ENCODE data around the gene LRRN2.

Gene LRRN2

DNA sequence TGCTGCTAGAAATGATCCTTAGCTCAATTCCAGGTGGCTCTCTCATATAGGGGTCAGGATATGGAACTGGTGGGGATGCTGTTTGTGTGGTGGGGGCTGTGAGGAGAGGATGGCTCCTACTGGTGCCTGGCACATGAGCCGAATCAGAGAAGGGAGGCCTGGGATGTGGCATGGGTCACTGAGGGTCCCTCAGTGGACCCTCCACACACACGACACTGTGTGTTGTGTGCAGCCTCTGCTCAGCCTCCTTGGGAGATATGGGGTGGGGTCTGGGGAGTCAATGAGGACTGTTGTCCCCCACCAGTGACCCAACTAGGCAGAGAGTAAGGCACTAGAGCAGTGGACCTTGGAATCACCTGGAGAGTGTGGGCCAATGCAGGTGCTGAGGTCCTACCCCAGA is 3.2 kb upstream of the LRRN2 start:
- no peak for DNase-seq

DNA sequence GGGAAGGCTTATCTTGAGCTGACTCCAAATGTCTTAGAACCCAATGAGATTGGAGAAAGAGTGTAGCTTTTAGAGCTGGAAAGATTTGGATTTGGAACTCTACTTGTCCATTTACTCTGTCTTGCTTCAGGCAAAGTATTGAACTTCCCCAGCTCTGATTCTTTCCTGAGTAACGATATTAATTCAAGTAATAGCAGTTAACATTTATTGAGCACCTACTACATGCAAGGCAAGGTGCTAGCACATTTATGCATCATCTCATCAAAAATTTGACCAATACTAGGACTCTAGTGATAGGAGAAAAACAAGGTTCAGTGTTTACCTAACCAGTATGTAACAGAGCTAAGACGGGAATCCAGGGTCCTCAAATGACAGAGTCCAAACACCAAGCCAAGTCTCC is 2.5 kb upstream of the LRRN2 start:
- no peak for DNase-seq

DNA sequence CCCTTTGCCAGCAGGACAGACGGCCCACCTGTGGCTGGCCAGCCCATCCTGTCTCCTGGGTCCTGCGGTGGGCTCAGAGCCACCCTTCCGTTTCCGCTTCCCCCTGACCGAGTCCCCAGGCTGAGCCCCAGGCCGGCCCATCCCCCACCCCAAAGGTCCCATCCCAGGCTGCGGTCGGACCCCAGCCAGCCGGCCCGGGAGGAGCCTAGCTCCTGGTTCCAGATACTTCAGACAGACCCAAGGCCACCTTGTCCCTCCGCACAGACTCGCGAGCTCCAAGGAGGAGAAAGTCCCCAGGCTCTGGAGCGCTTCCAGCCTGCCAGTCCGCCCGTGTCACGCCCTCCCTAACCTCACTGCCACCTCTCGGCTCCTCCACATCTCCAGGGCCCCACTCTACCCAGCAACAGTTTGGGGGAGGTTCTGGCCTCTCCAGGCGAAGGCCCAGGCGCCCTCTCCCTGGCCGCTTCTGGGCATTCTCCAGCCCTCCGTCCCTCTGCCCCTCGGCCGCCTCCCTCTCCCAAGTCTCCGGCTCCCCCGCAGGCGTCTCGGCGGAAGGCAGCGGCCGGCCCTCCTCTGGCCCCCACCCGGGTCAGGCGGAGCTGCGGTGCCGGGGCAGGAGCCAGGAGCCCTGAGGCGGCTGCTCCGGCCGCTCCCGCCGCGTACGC is 835 bp downstream of the LRRN2 start:
- no peak for DNase-seq

DNA sequence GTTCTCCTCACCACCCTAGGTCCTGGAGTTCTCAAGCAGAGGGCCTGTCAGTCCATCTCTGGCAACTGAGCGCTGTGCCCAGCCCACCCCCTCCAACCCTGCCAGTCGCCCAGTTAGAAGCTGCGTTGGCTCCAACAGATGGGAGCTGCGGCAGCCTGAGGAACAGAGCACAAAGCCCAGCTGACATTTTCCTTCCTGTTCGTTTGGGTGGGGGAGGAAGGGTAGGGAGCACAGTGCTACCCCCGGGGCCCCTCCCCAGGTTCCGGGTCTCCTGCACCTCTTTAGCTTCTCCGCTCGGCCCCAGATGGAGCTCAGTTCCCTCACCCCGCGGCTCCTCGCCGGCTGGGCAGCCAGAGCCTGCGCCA is 1.4 kb downstream of the LRRN2 start:
- DNase-seq: no peak

DNA sequence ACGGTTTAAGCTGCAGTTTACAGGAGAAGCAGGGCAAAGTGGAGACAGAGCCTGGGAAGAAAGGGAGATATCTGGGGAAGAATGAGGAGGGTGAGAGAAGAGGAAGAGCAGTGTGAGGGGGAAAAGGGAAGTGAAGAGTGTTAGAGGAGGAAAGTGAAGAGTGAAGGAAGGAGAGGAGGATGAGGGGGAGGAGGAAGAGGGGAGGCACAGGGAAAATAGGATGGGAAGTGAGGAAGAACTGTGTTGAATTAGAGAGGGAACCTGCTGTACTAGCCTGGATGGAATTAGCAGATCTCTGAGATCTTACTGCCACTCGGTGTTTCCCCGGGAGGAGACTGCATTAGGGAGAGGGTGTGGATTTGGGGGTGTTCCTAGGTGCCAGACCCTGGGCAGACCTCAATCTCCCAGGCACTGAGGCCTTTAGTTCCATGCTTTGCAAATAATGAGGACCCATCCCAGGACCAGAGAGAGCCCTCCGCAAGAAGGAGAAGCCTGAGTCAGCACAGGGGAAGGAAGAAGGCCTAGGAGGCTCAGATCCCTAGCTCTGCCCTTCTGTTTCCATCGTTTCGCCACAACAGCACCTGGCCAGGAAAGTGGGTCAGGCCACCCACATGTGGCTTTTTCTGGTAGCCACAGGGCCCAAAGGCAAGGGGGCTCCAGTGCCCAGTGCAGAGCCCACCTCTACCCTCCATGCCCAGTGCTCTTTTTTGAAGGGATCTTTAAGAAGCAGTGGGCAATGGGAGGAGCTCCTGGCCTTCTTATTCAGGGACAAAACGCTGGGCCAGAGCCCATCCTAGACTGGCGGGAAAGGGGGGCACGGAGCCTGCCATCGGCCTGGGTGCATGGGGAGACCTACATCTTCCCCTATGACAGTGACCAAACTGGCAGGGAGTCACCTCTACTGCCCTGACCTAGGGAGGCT is 2.0 kb downstream of the LRRN2 start:
- DNase-seq: no peak

DNA sequence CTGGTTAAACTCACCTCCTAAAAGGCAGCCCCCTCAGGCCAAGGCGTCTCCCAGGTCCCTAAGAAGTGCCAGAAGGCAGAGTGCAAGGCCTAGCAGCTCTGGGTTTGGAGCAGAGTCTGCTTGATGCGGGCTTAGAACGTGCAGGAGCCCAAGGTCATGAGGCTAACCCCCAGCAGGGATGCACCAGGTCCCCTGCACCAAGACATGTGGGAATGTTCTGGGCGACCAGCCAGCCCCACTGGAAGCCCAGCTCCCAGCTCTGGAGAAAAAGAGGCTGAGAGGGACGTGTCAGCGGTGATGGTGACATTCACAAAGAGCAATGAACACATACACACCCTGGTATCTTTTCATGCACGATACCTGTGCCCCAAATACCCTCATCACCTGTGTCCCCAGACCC is 5.1 kb downstream of the LRRN2 start:
- DNase-seq: no peak

DNA sequence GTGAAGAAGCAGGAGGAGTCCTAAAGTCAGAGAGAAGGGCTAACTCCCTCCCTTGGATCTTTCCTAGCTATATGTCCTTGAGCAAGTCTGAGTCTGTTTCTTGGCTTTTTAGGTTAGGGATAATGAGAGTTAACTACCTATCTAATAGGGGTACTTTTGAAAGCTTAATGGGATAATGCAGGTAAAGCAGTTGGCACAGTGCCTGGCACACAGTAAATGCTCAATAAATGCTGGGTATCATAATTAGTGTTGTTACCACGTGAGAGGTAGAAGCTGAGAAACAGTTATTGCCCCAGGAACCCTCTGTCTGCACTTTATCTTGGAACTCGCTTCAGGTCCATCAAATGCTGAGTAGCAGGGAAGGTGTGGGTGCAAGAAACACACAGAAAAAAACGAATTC is 5.5 kb downstream of the LRRN2 start:
- no peak for DNase-seq

DNA sequence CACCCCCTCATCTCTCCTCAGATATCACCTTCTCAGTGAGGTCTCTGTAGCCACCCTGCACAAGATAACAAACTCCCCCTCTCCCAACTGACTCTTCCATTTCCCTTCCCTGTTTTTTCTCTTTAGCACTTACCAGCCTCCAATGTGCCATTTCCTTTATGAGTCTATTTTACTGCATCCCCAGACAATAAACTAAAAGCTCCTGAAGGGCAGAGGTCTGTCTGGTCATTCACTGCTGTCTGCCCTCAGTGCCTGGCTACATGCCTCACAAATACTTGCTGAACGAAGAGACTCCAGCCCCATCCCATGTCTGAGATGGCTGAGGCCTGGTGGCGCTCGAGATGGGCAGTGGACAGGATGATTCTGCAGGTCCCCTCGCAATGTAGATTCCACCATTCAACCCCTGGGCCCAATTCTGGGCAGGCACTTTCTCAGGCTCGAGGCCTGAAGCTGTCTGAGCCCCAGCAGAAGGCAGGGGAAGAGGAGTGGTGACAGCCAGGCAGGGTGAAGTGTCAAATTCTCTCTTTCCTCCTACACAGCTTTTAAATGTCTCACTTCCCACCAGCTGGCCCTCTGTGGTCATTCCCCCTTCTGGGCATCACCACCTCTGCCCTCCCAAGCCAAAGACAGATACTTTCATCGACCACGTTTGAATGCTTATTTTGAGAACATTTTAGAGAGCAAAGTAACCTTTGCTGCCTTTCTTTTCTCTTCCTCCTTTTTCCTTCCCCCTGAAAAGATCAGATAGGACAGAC is 6.6 kb downstream of the LRRN2 start:
- no peak for DNase-seq

DNA sequence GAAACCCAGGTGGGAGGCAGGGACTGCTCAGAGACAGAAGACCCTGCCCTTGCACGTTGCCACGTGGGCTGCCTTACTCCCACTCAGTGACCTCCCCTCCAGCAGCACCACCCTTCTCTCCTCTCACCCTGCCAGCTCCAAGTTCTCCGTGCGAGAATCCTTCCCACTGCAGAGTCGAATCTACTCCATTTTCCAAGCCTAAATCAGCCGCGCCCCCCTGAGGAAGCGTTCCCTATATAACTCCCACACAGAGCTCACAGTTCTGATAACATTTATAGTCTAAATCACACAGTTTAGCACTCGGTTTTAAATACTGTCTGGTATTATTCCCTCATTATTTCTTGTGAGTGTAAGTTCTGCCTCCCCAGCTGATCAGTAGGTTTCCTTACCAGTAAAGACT is 7.7 kb downstream of the LRRN2 start:
- no peak for DNase-seq

DNA sequence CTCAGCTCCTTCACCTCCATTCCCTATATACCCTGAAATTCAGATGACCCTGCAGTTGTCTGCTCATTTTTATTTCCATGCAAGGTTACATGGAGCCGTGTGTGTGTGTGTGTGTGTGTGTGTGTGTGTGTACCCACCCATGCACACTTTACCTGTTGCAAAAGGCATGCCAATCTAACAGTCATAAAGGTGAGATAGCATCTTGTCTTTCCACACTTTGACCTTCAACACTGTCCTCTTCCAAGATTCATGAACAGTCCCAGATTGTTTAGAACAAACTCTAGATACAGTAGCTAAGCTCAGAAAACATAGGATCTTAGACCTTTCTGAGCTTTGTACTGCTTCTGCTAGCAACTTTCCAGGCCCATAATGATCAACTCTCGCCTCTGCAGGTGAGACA is 9.5 kb downstream of the LRRN2 start:
- DNase-seq: no peak

DNA sequence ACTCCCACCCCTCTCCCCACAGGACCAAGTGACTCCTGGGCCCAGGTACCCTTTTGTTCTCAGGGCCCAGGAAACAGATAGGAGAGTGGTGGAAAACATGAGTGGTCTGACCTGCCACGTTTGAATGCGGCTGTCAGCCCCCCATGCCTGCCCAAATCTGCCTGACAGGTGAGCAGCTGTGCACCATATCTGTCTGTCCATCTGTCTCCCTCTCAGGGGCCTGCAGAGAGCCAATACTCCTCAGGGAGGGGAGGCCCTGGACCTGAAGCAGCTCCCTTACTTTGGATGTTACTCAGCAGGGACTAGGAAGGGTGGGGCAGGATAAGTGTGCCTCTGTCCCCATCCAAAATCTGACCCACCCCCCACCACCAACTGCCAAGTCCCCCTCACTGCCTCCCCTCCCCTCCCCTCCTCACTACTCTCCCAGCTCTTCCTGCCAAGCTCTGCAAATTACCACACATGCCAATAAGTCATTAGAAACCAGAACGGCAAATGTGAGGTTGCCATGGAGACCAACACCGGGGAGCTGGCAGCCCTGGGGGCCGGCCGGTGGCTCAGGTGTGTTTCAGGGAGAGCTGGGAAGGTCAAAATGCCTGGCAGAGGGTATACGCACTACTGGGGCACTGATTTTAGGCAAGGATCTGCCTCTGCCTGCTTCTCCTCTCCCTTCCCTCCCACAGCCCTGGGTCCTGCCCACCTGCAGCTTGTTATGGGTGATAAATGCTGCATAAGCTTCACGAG is 11.5 kb downstream of the LRRN2 start:
- no peak for DNase-seq

DNA sequence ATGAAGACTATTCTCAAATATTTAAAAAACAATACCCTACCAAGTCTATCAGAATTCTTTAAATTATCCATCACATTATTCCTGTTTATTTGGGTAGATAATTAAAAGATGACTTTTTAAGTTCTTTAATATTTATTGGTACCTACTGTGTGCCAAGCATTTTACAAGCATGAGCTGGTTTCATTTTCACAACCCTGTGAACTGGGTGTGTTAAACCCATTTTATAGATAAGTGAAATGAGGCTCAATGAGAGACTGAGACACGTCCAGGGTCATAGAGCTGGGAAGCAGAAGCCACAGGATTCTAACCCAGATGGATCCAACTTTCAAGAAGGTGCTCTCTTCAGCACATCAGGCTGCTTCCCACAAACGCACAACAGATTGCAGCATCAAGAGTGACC is 12.3 kb downstream of the LRRN2 start:
- no peak for DNase-seq

DNA sequence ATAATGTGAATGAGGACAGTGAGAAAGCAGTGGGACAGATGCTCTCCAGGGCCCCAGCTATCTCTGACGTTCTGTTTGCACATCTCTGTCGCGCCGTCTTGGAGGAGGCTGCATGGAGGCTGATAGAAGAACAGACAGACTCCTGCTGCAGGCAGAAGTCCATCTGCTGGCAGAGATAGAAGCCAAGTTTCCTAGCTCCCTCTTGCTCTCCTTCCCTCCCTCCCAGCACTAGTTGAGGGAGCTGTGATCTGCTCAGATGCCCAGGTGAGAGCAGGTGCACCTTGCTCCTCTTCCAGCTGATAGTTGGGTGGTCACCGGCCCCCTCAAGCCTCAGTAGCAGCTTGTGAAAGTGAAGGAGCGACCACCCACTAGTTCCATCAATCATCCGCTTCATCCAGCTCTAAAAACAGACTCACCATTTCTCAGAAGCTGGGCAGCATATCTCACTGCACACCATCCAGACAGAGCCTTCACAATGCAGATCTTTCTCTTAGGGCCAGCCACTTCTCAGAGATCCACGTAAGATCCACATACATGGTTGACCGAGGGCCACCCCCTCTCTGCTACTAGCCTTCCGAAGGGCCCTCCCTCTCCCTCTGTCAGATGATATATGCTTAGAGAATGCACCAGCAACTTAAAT is 12.9 kb downstream of the LRRN2 start:
- no peak for DNase-seq

DNA sequence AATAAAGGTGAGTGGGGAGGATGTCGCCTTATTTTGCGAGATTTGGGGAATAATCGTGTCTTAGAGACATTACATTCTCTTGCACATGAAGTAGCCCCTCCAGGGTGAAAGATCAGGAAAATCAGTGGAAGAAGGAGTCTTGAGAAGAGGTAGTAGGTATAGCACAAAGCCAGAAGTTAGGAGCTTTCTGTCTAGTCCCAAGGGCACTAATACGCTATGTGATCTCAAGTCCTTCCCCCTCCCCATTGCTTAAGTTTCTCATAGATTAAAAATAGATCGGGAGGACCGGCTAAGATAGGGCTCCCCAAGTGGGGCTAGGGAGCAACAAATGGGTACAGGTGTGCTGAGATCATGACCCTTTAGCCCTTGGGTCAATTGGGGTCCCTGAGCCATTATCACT is 13.5 kb downstream of the LRRN2 start:
- DNase-seq: no peak

DNA sequence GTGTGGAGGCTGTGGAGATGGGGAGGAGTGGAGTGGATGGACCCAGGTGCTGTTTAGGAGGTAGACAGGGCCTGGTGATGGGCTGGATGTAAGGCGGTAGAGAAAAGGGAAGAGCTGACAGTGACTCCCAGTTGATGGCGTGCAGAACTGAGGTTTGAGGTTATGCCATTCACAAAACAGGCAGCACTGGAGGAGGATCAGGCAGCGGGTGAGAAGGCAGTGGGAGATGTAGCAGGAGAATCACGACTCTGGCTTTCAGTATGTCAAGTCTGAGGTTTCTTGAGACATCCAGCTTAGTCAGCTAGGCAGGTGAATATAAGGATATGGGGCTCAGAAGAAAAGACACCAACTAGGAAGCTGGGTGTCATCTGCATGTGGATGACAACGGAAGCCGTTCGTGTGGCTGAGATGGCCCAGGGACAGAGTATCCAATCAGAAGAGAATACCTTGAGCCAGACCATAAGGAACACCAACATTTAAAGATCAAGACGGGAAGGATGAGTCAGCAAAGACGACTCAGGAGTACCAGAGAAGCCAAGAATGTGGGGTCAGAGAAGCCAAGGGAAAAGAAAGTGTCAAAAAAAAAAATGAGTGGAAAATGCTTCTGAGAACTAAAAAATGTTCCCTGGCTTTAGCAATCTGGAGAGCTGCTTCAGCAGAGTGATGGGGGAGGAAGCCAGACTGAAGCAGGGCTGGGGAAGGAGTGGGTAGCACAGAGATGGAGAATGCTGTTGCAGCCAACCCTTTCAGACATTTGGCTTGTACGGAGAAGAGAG is 15.2 kb downstream of the LRRN2 start:
- DNase-seq: no peak

DNA sequence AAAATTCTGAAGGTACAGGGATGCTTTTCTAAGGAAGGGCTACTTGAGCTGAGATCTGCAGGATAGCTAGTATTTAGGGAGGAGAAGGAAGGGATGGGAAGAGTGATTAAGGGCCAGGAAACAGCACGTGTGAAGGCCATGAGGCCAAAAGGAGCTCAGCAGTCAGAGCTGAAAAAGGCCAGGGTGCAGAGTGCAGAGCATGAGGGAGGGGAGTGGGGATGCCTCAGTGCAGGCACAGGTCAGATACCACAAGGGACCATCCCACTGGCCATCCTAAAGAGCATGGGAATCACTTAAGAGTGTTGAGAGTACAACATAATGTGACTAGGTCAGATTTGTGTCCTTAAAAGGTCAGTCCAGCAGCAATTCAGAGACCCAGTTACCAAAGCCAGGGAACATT is 16.0 kb downstream of the LRRN2 start:
- no peak for DNase-seq

DNA sequence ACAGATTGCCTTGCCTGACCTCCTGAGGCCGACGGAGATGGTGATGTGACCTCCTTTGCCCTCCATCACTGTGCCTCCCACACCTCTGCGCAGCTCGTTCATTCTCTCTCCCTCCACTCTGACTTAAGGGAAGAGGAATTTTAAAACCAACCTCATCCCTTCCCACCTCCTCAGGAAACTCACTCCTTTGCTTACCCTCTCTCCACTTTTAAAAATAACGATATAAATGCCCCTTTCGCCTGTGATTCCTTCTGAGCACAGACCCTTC is 21.2 kb downstream of the LRRN2 start:
- no peak for DNase-seq

DNA sequence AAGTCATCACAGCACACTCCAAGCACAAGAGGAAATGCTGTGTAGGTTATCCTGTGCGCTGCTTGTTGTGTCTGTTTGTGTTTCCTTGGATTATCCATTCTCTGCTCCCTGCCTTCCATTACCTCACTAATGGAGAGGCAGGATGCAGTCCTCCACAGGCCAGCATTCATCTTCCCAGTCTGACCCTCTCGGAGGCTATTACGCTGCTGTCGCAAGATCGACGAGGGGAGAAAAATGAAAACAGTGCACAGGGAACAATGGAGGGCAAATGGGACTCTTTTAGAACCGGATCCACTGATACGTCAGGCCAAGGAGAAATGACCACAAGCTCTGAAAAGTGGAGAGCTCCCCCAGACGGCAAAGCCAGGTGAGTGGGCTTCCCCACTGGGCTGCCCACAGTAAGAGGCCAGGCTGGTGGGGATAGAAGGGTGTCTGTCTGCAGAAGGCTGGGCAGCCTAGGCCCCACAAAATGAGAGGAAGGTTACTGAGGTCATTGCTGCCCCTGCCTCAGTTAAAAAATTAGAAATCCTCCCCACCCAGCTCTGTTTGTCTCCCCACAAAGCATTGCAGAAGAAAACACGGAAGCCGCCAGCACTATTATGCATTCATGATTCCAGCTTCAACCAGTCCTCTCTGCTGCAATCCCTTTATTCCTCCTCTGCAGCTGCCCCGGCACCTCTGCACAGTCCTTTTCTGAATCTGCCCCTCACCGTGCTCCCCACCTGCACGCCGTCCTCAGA is 21.7 kb downstream of the LRRN2 start:
- no peak for DNase-seq

DNA sequence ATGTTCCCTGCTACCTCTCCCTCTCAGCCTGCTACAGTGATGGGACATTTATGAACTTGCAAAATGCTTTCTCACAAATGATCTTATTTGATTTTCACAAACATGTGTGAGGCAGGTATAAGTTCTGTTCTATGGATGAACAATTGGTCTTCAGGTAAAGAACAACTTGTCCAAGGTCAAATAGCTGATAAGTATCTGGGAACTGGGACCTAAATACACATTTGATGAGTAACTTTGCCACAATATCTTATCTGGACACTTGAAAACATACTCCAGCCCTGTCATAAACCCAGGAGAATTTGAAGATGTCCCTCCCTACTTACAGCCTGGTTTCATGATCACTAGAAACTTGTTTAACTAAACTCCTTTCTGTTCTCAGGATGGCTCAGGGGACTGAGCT is 23.0 kb downstream of the LRRN2 start:
- DNase-seq: no peak

DNA sequence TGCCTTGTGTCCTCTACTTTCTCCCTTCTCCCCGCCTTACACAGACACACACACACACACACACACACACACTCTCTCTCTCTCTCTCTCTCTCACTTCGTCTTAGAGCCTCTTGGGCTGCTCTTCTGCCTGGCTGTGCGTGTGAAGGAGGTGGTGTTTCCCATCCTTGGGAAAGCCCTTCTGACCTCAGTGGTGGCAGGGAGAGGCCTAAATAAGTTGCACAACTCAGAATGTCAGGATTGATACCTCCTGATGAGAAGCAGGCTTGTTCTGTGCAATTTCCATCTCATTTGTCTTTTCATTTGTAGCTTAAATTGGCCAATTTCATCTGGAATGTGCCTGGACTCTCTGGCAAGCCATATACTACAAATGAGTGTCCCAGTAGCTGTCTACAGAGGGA is 25.0 kb downstream of the LRRN2 start:
- no peak for DNase-seq

DNA sequence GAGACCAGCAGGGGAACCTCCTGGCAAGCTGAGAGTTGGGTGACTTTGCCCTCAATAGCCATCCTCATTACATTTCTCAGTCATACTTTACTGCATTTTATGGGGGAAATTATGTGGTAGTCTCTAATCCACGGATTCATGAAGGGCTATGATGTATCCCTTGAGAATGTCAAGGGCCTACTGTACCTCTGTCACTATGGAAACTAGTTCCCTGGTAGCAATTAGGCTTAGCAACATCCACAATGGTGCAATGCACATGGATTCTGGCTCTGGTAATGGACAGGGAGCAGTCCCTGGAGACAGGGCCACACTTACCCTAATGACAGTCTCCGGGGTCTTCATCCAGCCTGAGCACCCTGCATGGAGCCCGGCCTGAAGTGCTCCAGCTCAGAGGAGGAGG is 26.5 kb downstream of the LRRN2 start:
- DNase-seq: no peak
